ENCODE data around the gene NMU.

DNA sequence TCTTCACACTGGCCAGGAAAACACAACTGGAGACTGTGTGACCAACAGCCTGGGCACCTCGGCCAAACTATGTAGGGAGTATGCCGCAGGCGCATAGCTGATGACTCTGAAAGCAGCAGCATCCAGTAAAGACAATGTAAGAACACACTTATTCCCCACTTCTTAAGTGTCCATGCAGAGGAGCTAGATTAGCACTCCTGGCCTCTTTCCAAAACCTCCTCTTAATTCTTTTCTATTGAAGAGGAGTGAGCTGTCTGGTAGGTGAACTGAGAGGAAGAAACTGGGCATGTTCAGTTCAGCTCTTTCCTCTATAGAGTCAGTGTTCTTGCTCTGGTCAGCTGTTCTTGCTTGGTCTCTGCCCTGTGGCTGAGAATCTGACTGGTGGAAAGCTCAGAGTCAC is 21.1 kb downstream of the NMU start:
- TF ChIP-seq EZH2phosphoT487 (IDR thresholded peaks at IDR 0.05; ENCODE audit: insufficient read depth, low read depth) (no peak), EZH2 (IDR thresholded peaks at IDR 0.05; ENCODE audit: insufficient read depth, poor library complexity, severe bottlenecking) (no peak)
